K562 (cell line): ENCODE results near the gene TTC28. TPM values are rescaled to one million over a fixed set of nuclear protein-coding genes. Genes with fewer than 3 reads are reported as not detected.

Experiments
- ATAC-seq: fragments of 200-7000 bp; cut with Tn5 transposase; 3 replicates; pipeline ENCODE4 v1.9.1; 2020; ENCODE audit warnings: moderate library complexity
- BruUV-seq: library from RNA; stranded (reverse); fragments of 400-500 nt; replicated peaks from 2 replicates; lab custom pipeline; 2021; lab: Mats Ljungman, UMichigan
- CTCF ChIA-PET: fragments of 300-600 bp; formaldehyde crosslinking; extraction: SDS; loops from one replicate; lab custom pipeline; 2021; ENCODE audit warnings: low intra/inter-chr PET ratio; lab: Yijun Ruan, JAX
- POLR2A ChIA-PET: fragments of 300-600, 350-650 bp; sonication (Branson Sonifier 250); formaldehyde crosslinking; extraction: SDS; loops from one replicate; lab custom pipeline; 2021; ENCODE audit warnings: antibody characterized with exemption, inconsistent platforms; lab: Yijun Ruan, JAX
- DNase-seq, 4 experiments: peaks; one replicate each; pipeline versions ENCODE4 v3.0.0 to v3.0.0-alpha.2; 2011 to 2018; ENCODE audit warnings: low spot score in 3 of 4, mixed read lengths in 3 of 4; ENCODE audit errors: extremely low read depth in 1 of 4
- FAIRE-seq: peaks from 2 replicates; lab custom pipeline; 2011; peaks lifted over from hg19 to GRCh38; lab: Jason Lieb, UNC
- H2AFZ ChIP-seq: 2 replicates; pipeline ENCODE4 v1.6.0; 2011; ENCODE audit warnings: low read depth, low read length, control low read depth, inconsistent platforms
- H3K27ac ChIP-seq: fragments of 200-600 bp; 3 replicates; pipeline ENCODE4 v1.8.0; 2011; ENCODE audit warnings: low read depth, mild to moderate bottlenecking, control low read depth, inconsistent platforms, low read length, moderate library complexity, mixed read lengths; ENCODE audit errors: extremely low read depth
- H3K27me3 ChIP-seq, 2 experiments: fragments of 300-600 bp in 1 of 2; 2 replicates in 1 of 2; 3 replicates in 1 of 2; pipeline versions ENCODE4 v1.6.0 to v1.8.0; 2011; ENCODE audit warnings: inconsistent platforms in 2 of 2, low read length in 2 of 2, mild to moderate bottlenecking in 1 of 2, mixed read lengths in 1 of 2, moderate library complexity in 1 of 2; ENCODE audit not compliant: control insufficient read depth in 2 of 2, insufficient read depth in 2 of 2
- H3K36me3 ChIP-seq: fragments of 300-600 bp; 3 replicates; pipeline ENCODE4 v1.8.0; 2011; ENCODE audit warnings: mild to moderate bottlenecking, low read length, inconsistent platforms; ENCODE audit not compliant: control insufficient read depth, insufficient read depth
- H3K4me1 ChIP-seq, 2 experiments: fragments of 200-600 bp in 1 of 2; replicated peaks in 1 of 2; 2 replicates in 1 of 2; 3 replicates in 1 of 2; pipeline versions ENCODE4 v1.5.1 to v1.8.0; 2011; ENCODE audit warnings: inconsistent platforms in 2 of 2, low read length in 2 of 2, mild to moderate bottlenecking in 1 of 2, mixed read lengths in 1 of 2, moderate library complexity in 1 of 2; ENCODE audit not compliant: control insufficient read depth in 2 of 2, insufficient read depth in 2 of 2
- H3K4me2 ChIP-seq: 2 replicates; pipeline ENCODE4 v1.6.1; 2011; ENCODE audit warnings: low read length, control low read depth, inconsistent platforms, mixed read lengths; ENCODE audit not compliant: insufficient read depth
- H3K4me3 ChIP-seq: fragments of 200-600 bp; sonication (generic), shearing (Covaris generic); 2 replicates; pipeline ENCODE4 v1.5.1; 2016; ENCODE audit warnings: control low read depth, inconsistent platforms
- H3K79me2 ChIP-seq: fragments of 200-600 bp; 3 replicates; pipeline ENCODE4 v1.8.0; 2011; ENCODE audit warnings: low read length, inconsistent platforms; ENCODE audit not compliant: control insufficient read depth, insufficient read depth
- H3K9ac ChIP-seq, 2 experiments: 2 replicates each; pipeline versions ENCODE4 v1.6.0 to v1.6.1; 2011; ENCODE audit warnings: low read depth in 2 of 2, low read length in 2 of 2, control low read depth in 1 of 2, inconsistent platforms in 1 of 2, mild to moderate bottlenecking in 1 of 2, mixed read lengths in 1 of 2; ENCODE audit not compliant: insufficient read depth in 1 of 2
- H3K9me1 ChIP-seq: one replicate; pipeline ENCODE4 v1.6.0; 2011; ENCODE audit warnings: inconsistent platforms, mild to moderate bottlenecking, low read length, moderate library complexity; ENCODE audit not compliant: control insufficient read depth, insufficient read depth
- H3K9me3 ChIP-seq: replicated peaks from 2 replicates; pipeline ENCODE4 v1.5.1; 2011; ENCODE audit warnings: low read depth, low read length, inconsistent platforms; ENCODE audit not compliant: control insufficient read depth, insufficient read depth
- H4K20me1 ChIP-seq: replicated peaks from 2 replicates; pipeline ENCODE4 v1.6.1; 2011; ENCODE audit warnings: low read length, inconsistent platforms, mixed read lengths; ENCODE audit not compliant: control insufficient read depth, insufficient read depth
- KAT2B ChIP-seq: IDR thresholded peaks from one replicate; pipeline ENCODE4 v1.6.1; 2012; ENCODE audit warnings: low read depth, mild to moderate bottlenecking, control low read depth, inconsistent platforms, low read length, moderate library complexity
- NFE2 ChIP-seq: IDR thresholded peaks from 2 replicates; pipeline ENCODE4 v1.6.1; 2014; ENCODE audit warnings: antibody characterized with exemption, low read depth
- SAFB ChIP-seq: fragments of 200-400 bp; formaldehyde crosslinking; IDR thresholded peaks from 2 replicates; pipeline ENCODE4 v1.6.1; 2017; ENCODE audit warnings: low read depth, low read length, borderline replicate concordance
- ZBTB34 ChIP-seq: fragments of 250-450 bp; sonication (Bioruptor Pico); IDR thresholded peaks from 2 replicates; pipeline ENCODE4 v1.8.0; 2021; ENCODE audit warnings: mild to moderate bottlenecking, moderate library complexity
- ZSCAN32 ChIP-seq: fragments of 450-650 bp; formaldehyde crosslinking; IDR thresholded peaks from 2 replicates; pipeline ENCODE4 v1.4.0; 2020; ENCODE audit warnings: mild to moderate bottlenecking, moderate library complexity
- WGBS: fragments of 100-300 bp; shearing (Covaris generic); methylation state at CpG from one replicate; pipeline ENCODE4 v1.1.6; 2016; ENCODE audit warnings: low coverage, mixed read lengths; ENCODE audit not compliant: insufficient coverage; ENCODE audit errors: missing lambda C conversion rate; 5-methylcytosine and 5-hydroxymethylcytosine counted together
- in situ Hi-C: fragments of 300-500 bp; cut with MboI; formaldehyde crosslinking; loops from 4 replicates; pipeline ENCODE4 v1.15.0; 2018; ENCODE audit warnings: inconsistent platforms, mixed read lengths
- intact Hi-C: fragments of 100-400 bp; cut with micrococcal nuclease; formaldehyde crosslinking; loops from 2 replicates; pipeline ENCODE4 v1.14.2; 2022
- polyA plus RNA-seq, 8 experiments: library from polyadenylated mRNA; depleted of rRNA in 4 of 8; stranded (reverse) in 5 of 8; unstranded in 3 of 8; fragments of >200 nt; fragmentation: Nextera tagmentation in 2 of 8; fragmentation: Illumina TruSeq in 1 of 8; extraction: Ambion mirVana in 2 of 8; extraction: Trizol in 1 of 8; gene quantifications; 2 replicates each; pipeline versions ENCODE4 v1.2.1 to v1.2.3, GENCODE V29; 2011 to 2014; ENCODE audit warnings: inconsistent platforms in 1 of 8, missing spikeins in 1 of 8
- total RNA-seq, 7 experiments: library from RNA; depleted of rRNA in 6 of 7; stranded (reverse); fragments of >200 nt in 6 of 7; fragmentation: Illumina TruSeq in 2 of 7; extraction: Trizol in 2 of 7; gene quantifications; 2 replicates each; pipeline versions ENCODE4 v1.2.1 to v1.2.3, GENCODE V29; 2011 to 2021; ENCODE audit warnings: low replicate concordance in 1 of 7

TTC28 gene
- total and polyA plus RNA-seq, 9 of the 15 experiments (the other 6 are each of a cell fraction or from before 2014, with no cell fraction given) = 0.22 to 10.7 (median 3.1) TPM

GRCh38 chr22:28282405-28283067 lies 397.1 kb downstream of the TTC28 start:
- 55% methylated on average over 3 of the region's 3 CpGs for WGBS

More at GRCh38 chr22:28282405-28283067, 397.1 kb downstream of the TTC28 start:
- FAIRE-seq (no peak), ATAC-seq (no peak), DNase-seq (no peak)
- H3K79me2 ChIP-seq = no peaks in the 10 kb centered on the region; the same call in 2 of the 3 replicates
- H3K36me3 ChIP-seq = no peaks in the 10 kb centered on the region
- no peak for TF ChIP-seq ZBTB34 (CRISPR knock-in tag)
- TF ChIP-seq KAT2B = no peak
- no peak for TF ChIP-seq NFE2
- TF ChIP-seq SAFB = no peak
- TF ChIP-seq ZSCAN32 = no peak
- BruUV-seq = no TSS peak
- no peak overlapping the region for H2AFZ ChIP-seq
- ChIA-PET POLR2A (no interaction called here), CTCF (no interaction called here)
- no peaks in the 10 kb centered on the region for H3K9me3 ChIP-seq
- H4K20me1 ChIP-seq = no peaks in the 10 kb centered on the region
- H3K9ac ChIP-seq = no peak overlapping the region
- no peak overlapping the region for H3K4me2 ChIP-seq
- H3K27me3 ChIP-seq = no peaks in the 10 kb centered on the region
- H3K9me1 ChIP-seq = no peaks in the 10 kb centered on the region
- no peaks in the 10 kb centered on the region for H3K4me1 ChIP-seq
- in situ Hi-C loops = no loop called here
- intact Hi-C loops = no loop called here
- H3K4me3 ChIP-seq = no peak overlapping the region
- no peak overlapping the region for H3K27ac ChIP-seq
